ENCODE results near the gene CATSPERE.
A peak's percentile ranks its signal among the peaks of the same experiment; 100 is the strongest.
"Not testable (repeated sequence)": the region's sequence is repeated elsewhere in the genome, so short reads cannot be mapped to it uniquely, and the experiment has no call there.

CATSPERE gene

DNA sequence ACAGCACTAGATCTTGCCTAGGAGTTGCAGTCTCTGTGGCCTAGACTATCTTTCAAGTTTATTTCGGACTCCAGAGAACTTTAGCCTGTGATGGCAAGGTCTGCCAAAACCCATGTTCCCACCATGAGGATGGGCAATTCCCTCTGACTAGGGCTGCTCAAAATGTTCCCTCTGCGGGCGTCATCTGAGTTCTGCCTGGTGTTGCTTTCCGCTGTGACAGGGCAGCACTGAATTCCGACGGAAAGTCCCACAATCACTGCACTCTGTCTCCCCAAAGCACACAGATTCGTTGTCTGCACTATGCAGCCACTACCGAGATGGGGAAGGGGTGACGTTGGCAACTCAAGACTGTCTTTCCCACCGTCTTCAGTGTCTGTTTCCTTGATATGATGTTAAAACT is 75.2 kb downstream of the CATSPERE start:
- DNase-seq (ENCODE audit: low read depth in 2 of 2, low spot score in 1 of 2): no peak

DNA sequence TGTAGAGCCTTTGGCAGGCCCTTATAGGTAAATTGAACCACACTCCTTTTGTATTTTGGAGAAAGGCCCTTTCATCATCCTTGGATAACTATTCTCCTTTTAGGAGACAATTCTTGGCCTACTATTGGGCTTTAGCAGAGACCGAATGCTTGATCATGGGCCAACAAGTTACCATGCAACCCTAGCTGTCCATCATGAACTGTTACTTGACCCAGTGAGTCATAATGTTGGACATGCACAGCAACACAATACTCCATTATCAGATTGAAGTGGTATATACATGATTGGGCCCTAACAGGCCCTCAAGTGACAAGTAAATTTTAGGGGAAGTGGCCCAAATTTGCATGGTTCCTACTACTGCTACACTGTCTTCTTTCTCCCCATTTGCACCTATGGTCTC is 84.4 kb downstream of the CATSPERE start:
- no peak for DNase-seq (ENCODE audit: low read depth in 2 of 2, low spot score in 1 of 2)

DNA sequence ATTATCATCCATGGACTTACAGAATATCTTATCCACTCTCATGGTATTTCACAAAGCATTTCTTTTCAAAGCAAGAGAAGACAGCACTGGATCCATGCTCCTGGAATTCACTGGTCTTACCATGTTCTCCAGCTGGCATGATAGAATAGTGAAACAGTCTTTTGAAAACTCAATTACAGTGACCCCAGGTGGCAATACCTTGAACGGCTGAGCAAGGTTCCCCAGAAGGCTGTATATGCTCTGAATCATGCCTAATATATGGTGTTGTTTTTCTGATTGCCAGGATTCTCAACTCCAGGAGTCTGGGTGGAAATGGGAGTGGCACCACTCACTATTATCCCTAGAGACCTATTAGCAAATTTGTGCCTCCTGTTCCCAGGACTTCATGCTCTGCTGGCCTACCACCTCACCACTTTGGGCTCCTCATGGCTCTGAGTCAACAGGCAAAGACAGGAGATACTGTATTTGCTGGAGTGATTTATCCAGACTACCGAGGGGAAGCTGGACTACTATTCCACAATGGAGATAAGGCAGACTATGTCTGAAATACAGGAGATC is 87.6 kb downstream of the CATSPERE start:
- DNase-seq (ENCODE audit: low read depth in 2 of 2, low spot score in 1 of 2): no peak

DNA sequence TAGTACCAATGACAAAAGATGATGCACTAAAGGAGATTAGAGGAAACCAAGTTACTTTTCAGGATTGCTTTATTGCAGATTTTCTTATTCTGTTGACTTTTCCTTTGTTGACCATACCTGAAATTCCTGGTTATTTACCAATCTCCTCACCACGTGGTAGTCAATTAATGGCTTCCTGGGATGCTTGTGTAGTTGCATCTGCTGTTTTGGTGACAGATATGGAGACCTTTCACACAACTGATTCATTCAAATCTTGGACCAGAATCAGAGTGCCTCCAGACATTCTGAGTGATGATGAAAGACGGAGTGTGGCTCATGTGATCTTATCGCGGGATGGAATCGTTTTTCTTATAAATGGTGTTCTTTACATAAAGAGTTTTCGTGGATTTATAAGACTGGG is 91.3 kb downstream of the CATSPERE start:
- DNase-seq (ENCODE audit: low read depth in 2 of 2, low spot score in 1 of 2): no peak

DNA sequence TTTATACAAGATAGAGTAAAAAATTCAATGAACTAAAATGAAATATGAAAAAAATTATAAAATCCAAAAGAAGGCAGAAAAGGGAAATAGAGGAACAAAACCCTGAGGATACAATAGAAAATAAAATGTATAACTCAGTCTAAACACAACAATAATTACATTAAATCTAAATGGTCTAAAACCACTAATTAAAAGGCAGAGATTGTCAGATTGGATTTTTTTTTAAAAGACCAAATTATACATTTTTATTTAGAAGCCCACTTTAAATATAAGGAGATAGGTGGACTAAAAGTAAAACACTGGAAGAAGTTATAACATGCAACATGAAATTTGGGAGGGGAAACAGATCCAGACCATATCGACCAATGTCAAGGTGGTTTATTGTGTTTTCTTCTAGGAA is 95.2 kb downstream of the CATSPERE start:
- DNase-seq (ENCODE audit: low read depth in 2 of 2, low spot score in 1 of 2): no peak

DNA sequence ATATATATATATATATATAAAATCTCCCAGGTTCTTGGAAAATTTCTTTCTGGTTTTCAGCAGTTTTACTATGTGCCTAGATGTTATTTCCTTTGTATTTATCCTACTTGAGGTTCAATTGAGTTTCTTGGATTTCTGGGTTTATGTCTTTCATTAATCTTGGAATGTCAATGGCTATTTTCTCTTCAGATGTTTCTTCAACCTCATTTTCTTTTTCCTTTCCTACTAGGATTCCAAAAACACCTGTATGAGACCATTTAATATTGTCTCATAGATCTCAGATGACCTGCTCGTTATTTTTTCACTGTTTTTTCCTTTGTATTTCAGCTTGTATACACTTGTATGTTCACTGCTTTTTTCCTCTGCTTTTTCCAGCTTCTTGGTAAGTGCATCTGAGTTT is 96.5 kb downstream of the CATSPERE start:
- no peak for DNase-seq (ENCODE audit: low read depth in 2 of 2, low spot score in 1 of 2)

DNA sequence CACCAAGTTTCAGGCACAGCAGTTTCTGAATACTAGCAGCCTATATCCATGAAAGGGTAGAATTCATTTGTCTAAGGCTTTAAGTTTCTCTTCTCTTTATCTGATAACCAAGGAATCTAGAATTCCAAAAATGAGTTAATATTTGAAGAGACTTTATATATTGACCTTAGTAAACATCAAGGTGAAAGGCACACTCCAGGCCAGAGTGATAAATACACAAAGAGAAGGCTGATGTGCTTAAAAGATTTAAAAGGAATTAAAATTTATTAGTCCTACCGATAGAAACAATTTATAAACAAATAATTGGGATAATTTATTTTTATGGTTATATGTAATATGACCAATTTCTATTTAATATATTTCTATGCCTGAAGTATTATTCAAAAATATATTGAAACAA is 98.5 kb downstream of the CATSPERE start:
- no peak for DNase-seq (ENCODE audit: low read depth in 2 of 2, low spot score in 1 of 2)

DNA sequence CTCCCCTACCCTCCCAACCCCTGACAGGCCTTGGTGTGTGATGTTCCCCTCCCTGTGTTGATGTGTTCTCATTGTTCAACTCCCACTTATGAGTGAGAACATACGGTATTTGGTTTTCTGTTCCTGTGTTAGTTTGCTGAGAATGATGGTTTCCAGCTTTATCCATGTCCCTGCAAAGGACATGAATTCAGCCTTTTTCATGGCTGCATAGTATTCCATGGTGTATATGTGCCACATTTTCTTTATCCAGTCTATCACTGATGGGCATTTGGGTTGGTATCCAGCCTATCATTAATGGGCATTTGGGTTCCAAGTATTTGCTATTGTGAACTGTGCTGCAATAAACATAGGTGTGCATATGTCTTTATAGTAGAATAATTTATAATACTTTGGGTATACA is 101.8 kb downstream of the CATSPERE start:
- not testable (repeated sequence) for DNase-seq (ENCODE audit: low read depth in 2 of 2, low spot score in 1 of 2)

DNA sequence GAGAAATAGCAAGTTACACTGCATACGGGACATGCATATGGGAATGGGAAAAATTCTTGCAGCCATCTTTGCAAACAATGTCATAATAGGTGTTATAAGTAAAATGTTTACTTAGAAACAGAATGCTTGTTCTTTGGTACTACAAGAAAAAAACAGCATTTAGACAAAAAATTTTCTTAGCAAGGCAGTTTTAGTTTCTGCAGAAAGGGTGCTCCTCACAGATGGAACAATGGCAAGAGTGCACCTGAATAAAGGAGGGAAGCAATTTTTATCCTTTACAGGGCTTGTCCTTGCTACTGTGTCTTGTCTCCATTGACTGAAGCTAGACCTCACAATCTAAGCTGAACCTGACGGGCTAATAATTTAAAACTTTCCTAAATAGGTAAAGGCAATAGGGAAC is 112.7 kb downstream of the CATSPERE start:
- DNase-seq (ENCODE audit: low read depth in 2 of 2, low spot score in 1 of 2): no peak

DNA sequence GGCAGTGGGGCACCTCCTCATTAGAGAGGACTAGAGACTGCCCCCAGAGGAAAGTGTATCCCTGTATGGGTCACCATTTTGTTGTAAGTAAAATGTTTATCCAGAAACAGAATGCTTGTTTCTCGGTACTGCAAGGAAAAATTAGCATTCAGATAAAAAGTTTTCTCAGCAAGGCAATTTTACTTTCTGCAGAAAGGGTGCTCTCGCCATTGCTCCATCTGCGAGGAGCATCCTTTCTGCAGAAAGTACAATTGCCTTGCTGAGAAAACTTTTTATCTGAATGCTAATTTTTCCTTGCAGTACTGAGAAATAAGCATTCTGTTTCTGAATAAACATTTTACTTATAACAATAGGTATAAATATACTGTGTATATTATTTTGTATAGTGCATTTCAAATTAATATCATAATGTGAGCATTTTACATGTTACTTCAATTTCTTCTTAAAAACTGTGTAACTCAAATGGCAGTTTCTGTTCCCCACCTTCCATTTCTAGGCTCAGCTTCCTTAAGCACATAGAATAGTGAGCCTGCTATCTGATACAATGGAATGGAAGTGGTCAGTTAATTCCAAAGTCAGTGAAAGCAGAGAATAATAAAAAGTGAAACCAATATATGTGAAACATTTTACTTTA is 115.3 kb downstream of the CATSPERE start:
- no peak for DNase-seq (ENCODE audit: low read depth in 2 of 2, low spot score in 1 of 2)

DNA sequence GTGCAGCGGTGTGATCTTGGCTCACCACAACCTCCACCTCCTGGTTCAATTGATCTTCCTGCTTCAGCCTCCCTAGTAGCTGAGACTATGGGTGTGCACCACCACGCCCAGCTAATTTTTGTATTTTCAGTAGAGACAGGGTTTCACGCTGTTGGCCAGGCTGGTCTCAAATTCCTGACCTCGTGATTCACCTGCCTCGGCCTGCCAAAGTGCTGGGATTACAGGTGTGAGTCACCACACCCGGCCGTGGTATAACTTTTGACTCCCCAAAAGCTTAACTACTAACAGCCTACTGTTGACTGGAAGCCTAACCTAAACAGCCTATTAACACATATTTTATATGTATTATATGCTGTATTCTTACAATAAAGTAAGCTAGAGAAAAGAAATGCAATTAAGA is 117.1 kb downstream of the CATSPERE start:
- not testable (repeated sequence) for DNase-seq (ENCODE audit: low read depth in 2 of 2, low spot score in 1 of 2)

DNA sequence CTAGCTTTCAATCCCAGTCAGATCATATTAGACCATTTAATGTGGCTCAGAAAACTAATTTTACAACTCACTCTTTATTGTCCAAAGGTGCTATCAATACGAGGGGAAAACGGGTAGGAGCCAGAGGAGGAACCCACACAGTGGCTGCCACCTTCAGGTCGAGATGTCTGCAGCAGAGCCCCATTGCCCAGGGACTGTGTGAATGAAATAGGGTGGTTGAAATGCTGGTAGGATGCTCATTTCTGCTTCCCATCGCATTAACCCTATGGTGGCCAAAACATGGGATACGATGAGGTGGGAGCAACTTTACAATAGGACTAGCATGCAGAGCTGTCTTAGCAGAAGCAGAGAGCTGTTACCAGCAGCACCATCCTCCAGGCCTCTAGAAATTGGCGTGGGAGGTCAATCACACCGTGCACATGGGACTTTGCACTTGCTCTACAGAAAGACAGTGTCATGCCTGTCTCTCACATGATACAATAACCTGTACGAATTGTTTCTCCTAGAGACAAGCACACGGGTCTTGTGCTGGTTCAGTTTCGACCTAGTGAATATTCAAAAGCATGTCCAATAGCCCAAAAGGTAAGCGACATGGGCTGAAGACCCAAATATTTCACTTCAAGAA is 122.4 kb downstream of the CATSPERE start:
- DNase-seq (ENCODE audit: low read depth in 2 of 2, low spot score in 1 of 2): no peak

DNA sequence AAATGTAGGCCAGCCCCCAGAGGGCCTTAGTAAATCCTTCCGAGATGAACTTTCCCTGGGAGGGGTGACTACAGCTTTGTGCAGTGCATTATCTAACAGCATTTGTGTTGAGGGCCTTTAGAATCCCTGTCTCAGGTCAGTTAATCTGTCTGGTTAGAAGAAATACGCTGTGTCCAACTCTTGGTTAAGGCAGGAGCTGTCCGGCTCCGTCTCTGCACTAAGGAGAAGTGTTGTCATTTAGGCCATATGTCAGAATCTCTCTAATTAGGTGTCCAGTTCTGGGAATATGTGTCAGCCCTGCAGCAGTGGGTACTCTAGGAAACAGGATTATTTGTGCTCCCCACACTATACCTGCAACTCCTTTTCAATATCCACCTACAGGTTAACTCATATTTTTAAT is 124.8 kb downstream of the CATSPERE start:
- no peak for DNase-seq (ENCODE audit: low read depth in 2 of 2, low spot score in 1 of 2)

DNA sequence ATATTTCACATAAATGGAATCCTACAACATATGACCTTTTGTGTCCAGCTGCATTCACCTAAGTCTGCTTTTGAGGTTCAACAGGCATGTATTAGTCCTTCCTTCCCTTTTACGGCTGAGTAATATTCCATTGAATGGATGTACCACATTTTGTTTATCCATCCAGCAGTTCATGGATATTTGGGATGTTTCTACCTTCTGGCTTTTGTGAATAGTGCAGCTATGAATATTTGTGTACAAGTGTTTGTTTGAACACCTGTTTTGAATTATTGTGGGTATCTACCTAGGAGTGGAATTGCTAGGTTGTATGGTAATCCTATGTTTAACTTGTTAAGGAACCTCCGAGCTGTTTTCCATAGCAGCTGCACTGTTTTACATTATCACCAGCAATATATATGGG is 129.6 kb downstream of the CATSPERE start:
- no peak for DNase-seq (ENCODE audit: low read depth in 2 of 2, low spot score in 1 of 2)

DNA sequence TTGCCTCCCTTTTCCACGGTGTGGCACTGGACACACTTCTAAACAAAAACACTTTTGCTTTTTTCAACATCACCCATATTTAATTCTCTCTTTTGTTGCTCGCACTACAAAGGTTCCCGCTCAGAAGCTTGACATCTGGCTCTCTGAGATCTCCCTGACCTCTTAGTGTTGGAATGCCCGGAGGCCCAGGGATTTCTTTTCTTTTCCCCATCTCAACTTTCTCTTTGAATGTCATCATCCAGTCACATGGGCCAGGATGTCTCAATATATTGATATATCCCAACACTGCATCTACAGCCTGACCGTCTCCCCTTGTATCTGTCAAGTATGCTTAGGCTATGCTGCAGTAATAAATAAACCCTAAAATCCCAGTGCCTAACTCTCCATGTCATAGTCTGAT is 137.5 kb downstream of the CATSPERE start:
- no peak for DNase-seq (ENCODE audit: low read depth in 2 of 2, low spot score in 1 of 2)

DNA sequence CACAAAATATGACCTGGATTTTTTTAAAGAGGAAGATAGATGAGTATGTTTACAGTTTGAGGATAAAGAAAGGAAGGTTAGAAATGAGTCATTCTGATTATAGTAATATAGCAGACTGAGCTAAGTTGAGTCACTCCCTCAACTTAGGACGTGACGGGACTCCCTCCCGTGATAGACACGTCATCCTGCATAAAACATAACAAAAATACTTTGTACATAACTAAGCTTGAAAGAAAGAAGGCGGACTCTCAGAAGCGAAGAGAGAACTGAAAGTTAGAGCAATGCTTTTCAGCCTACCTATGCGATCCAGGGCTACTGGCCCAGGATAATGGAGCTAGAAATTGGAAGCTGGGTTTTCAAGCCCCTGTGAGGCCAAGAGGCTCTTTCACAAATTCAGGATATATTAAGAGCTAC is 138.9 kb downstream of the CATSPERE start:
- peak in 1 of 2 donors; percentile 7 for DNase-seq (ENCODE audit: low read depth in 2 of 2, low spot score in 1 of 2)

DNA sequence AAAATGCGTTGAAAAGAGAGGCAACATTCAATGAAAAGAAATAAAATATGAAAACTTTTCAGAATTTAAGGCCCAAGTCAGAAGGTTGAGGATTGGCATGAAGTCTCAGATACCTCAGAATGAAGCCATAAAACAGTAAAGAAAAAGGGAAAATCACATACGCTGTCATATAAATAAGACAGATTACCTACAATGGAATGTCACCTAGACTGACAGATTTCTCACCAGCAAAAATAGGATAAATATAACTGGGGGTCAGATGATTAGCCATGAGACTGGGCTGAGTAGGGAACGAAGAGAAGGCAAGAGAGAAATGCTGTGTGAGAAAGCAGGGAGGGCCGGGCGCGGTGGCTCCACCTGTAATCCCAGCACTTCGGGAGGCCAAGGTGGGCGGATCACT is 140.3 kb downstream of the CATSPERE start:
- no peak for DNase-seq (ENCODE audit: low read depth in 2 of 2, low spot score in 1 of 2)

DNA sequence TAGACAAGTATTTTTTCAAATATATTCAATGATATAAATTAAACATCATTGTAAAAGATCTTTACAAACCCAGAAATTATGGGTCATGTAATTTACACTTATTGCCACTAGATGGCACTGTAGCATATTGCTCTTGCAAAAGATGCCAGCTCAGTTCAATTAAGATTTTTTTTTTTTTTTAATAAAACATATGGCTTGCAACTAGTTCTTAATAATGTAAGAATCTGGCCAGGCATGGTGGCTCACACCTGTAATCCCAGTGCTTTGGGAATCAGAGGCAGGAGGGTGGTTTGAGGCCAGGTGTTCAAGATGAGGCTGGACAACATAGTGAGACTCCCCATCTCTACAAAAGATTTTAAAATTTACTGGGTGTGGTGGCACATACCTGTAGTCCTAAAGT is 142.4 kb downstream of the CATSPERE start:
- DNase-seq (ENCODE audit: low read depth in 2 of 2, low spot score in 1 of 2): no peak

DNA sequence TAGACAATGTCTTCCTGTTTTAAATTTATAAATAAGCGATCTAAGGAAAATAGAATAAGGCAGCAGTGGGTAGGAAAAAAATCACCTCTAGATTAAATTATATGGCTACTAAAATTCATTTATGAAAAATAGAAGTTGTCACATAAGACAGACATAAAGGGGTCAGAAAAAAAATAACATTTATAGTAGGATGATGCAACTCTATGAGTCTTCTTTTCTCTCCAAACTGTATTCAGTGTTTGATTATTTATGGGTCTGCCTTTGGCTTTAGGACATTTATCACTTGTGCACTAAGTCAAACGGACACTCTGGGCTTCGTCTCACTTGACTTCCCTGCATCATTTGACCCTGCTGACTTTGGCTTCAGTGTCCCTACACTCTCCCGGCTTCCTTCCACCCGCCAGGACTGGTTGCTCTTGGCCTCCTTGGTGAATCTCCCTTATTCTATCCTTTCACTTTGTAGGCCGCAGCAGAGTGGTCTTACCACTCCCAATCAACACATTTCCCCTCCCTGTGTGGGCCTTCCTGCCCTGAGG is 144.8 kb downstream of the CATSPERE start:
- DNase-seq (ENCODE audit: low read depth in 2 of 2, low spot score in 1 of 2): no peak

DNA sequence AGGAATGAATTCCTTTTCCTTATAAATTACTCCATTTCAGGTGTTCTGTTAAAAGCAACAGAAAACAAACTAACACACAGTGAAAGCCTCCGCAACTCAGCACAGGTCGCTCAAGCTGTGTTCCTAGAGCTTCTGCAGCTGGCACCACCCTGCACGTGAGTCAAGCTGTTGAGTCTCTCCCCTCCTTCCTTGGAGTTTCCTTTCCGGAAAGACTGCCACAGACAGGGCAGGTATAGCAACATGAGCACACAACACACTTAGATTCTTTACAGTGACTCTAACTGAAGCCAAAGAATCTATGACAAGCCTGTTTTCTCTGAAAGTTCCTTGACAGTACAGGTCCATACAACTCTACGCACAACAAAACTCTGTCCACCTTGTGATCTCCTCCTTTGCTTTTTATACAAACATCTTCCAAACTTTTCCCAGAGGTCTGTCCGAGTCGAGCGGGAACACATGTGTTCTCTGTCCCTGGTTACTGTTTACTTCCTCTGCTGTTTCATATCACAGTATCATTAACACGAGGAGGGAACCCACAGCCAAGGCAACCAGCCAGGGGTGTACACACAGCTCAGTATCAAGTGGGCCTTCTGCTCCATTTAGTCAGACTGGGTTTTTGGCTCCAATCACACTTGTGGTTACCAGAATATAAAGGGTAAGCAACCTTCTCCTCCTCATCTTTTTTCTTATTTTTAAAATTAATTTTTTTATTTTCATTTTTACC is 153.2 kb downstream of the CATSPERE start:
- no peak for DNase-seq (ENCODE audit: low read depth in 2 of 2, low spot score in 1 of 2)

DNA sequence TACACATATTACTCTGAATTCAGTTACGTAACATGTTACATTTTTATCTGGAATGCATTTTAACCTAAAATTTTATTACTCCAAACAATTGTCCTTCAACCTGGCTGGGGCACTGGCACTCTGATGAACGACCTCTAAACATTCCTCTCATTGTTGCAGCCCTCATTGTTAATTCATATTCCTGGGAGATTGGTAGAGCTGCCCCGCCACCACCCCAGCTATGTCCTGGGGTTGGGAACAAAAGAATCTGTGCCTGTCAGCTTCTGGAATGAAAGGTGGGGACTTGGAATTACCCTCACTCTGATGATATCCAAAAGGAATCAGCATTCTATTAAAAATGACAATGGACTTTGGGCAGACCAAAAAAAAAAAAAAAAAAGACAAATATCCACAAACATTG is 153.8 kb downstream of the CATSPERE start:
- no peak for DNase-seq (ENCODE audit: low read depth in 2 of 2, low spot score in 1 of 2)

DNA sequence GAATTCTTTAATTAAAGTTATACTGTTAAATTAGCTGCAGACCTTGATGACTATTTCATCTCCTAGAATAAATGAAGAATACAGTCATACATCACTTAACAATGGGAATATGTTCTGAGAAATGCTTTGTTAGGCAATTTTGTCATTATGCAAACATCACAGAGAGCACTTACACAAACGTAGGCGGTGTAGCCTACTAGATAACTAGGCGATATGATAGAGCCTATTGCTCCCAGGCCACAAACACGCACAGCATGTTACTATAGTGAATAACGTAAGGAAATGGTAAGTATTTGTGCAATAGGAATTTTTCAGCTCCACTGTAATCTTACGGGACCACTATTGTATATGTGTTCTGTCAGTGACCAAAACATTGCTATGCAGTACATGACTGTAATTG is 154.2 kb downstream of the CATSPERE start:
- no peak for DNase-seq (ENCODE audit: low read depth in 2 of 2, low spot score in 1 of 2)
